ENCODE measurements around the gene MYH6.

DNA sequence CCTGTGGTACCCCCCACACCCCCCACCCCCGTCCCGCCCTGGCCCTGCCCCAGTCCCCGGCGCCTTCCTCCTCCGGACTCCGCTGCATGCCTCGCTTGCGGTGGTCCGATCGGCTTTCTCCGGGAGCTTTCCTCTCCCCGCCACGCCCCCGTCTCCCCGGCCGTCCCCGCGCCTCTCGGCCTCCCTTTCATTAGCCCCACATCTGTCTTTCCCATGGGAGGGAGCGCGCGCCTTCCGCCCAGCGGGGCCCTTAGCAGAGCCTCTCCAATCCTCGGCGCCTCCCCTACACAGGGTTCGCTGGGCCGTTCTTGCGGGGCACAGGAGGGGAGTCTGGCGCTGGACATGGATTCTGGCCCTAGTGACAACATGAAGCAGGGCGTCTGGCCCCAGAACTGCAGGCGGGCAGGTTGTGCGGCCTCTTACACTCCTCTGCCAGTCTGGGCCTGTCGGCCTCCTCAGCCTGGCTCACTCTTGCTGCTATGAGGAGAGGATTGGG is 41.6 kb downstream of the MYH6 start:
- TF ChIP-seq CTCF (IDR thresholded peaks at IDR 0.05) (no peak), POLR2A (IDR thresholded peaks at IDR 0.05) (no peak)

Data from lower leg skin (tissue), 3 donors.